Epithelial cell of esophagus (primary cell): ENCODE measurements around the gene TAS1R2.

Experiments used
- DNase-seq: peaks from one replicate; pipeline ENCODE4 v3.0.0; 2010; ENCODE audit warnings: low read depth
- H3K4me3 ChIP-seq: 2 replicates; pipeline ENCODE4 v1.5.1; 2011; ENCODE audit warnings: mild to moderate bottlenecking, low read length, control low read depth
- CTCF ChIP-seq: IDR thresholded peaks from 2 replicates; pipeline ENCODE4 v1.5.1; 2011; ENCODE audit warnings: low read depth, mild to moderate bottlenecking, low read length, control low read depth, inconsistent platforms; ENCODE audit not compliant: insufficient read depth; ENCODE audit errors: missing control alignments

The TAS1R2 gene

GRCh38 chr1:18891426-18891780 is 31.9 kb upstream of the TAS1R2 start:
- no peak for TF ChIP-seq CTCF
- H3K4me3 ChIP-seq, result no peak overlapping the region
- DNase-seq, result no peak

GRCh38 chr1:18890706-18891425 is 31.4 kb upstream of the TAS1R2 start:
- DNase-seq, result no peak
- H3K4me3 ChIP-seq, result no peak overlapping the region

GRCh38 chr1:18886003-18886335 is 26.5 kb upstream of the TAS1R2 start:
- H3K4me3 ChIP-seq, result no peak overlapping the region
- DNase-seq, result peak; percentile 87
- TF ChIP-seq CTCF, result no peak

More at GRCh38 chr1:18890706-18891425, 31.4 kb upstream of the TAS1R2 start:
- TF ChIP-seq CTCF, result no peak

- TF ChIP-seq CTCF, result no peak
- H3K4me3 ChIP-seq, result no peak overlapping the region
- DNase-seq, result no peak
Observed at GRCh38 chr1:18885311-18886002, 26.0 kb upstream of the TAS1R2 start.

- no peak for TF ChIP-seq CTCF
- H3K4me3 ChIP-seq, result no peak overlapping the region
- no peak for DNase-seq
Observed at GRCh38 chr1:18884727-18885126, 25.3 kb upstream of the TAS1R2 start.

GRCh38 chr1:18884419-18884717 is 24.9 kb upstream of the TAS1R2 start:
- no peak for TF ChIP-seq CTCF
- no peak for DNase-seq
- no peak overlapping the region for H3K4me3 ChIP-seq
